NCI-H510A (cell line): ENCODE data around the gene CMTM2.
"Not testable (repeated sequence)": the region's sequence is repeated elsewhere in the genome, so short reads cannot be mapped to it uniquely, and the experiment has no call there.

Experiments
- DNase-seq: peaks from one replicate; lab custom pipeline; 2025; lab: John Stamatoyannopoulos, UW

Gene CMTM2

DNA sequence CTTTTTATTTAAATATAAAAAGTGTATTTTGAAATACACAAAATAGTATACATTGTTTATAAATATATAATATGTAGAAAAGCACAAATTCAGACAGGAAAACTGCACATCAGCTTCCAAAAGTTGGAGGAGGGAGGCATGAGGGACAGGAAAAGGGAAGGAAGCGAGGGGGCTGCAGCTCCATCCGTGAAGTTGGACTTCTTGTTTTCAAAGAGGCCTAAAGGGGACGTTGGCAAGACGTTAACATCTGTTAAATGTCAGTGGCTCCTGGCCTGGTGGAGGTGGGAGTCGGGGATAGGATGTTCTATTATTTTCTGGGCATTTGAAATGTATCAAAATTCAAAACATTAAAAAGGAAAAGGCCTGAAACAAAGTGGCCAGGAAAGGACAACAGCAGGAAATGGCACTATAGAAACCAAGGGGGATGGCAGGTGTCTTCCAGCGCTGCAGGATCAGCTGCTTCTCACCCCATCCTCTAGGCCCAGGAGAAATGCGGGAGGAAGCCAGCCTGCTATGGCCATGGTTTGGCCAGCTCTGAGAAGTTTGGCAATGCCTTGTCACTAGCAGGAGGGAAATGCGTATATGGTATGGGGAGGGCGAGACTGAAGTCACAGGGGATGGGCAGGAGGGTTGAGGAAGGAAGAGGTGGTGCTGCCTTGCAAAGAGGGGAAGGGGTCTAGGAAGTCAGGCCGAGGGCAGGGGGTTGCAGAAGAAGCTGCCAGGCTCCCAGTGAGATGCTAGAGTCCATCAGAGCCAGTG, 6.4 kb downstream of the CMTM2 start:
- no peak for DNase-seq

DNA sequence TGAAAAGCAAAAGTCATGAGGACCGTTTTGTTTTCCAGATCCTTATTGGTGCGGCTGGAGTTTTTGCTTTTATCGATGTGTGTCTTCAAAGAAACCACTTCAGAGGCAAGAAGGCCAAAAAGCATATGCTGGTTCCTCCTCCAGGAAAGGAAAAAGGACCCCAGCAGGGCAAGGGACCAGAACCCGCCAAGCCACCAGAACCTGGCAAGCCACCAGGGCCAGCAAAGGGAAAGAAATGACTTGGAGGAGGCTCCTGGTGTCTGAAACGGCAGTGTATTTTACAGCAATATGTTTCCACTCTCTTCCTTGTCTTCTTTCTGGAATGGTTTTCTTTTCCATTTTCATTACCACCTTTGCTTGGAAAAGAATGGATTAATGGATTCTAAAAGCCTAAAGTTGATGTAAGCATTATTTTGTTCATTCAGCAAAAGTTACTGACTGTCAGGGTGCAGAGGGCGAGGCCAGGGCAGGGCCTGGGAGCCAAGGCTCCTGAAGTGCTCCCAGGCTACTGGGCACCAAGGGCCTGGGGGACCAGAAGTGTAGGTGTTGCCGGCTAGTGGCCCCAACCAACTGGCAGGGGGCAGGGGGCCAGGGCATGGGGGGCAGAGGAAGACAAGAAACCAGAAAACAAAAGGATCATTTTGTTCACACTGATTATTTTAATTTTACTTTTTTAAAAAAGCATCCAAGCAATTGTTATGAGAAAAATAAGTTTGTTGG, 8.8 kb downstream of the CMTM2 start:
- DNase-seq = no peak

DNA sequence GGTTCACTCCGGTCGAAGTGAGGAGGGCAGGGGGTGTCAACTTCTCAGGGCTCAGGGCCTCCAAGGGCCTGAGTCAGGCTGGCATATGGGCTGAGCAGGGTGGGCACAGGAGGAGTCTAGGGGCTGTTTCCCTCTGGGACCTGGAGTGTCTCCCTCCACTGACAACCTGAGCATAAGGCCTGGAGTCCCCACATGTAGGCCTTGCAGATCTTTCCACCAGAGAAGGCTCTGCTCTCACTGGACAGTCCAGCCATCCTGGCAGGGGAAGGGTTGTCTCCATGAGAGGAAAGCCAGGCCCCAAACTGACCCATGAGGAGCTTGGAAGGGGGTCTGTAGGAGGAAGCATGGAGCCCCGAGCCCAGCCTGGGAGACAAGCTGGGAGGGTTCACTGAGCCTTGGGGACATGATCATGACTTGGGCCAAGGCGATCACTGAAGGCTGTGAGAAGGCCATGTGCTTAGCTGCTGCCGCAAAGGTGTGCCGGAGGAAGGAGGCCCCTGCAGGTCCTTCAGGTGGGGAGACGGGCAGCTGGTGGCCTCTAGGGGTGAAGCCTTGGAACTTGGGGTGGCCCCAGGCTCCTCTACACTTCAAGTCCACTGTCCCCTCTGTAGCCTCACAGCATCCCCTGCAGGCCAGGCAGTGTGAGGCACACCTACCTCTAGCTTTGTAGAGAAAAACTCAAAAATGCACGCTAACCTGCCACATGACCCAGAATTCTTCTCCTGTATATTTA, 9.9 kb downstream of the CMTM2 start:
- no peak for DNase-seq

DNA sequence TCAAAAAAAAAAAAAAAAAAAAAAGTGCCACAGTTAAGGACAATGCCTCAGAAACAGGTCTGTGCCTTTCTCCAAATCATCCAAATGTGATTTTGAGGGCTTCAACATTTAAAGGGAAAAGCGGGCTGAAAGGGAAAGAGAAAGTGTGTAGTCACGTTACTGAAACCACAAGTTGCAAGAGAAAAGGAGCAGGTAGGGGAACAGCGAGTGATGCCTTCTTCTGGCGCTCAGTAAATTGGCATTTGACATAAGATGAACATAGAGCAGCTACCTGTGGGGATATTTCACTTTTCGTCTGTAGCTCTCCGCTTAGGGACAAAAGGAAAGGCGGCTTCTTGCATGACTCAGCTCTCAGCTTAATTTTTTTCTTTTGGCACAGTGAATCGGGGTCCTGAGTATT, 11.1 kb downstream of the CMTM2 start:
- DNase-seq = no peak

DNA sequence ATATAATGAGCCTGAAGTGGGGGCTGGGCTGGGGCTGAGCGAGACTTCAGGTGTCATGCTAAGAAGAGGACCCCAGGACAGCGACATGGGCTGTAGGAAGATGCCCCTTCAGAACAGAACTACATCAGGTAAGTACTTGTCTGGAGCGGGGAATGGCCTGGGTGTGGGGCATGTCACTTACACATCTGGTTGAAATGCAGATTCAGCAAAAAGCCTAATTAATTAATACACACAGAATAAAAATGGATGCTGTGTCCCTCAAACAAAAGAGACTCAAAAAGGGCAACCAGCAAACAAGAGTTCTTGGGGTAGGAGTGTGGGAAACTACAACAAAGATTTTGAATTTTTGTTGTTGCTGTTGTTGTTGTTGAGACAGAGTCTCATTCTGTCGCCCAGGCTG, 11.8 kb downstream of the CMTM2 start:
- no peak for DNase-seq

DNA sequence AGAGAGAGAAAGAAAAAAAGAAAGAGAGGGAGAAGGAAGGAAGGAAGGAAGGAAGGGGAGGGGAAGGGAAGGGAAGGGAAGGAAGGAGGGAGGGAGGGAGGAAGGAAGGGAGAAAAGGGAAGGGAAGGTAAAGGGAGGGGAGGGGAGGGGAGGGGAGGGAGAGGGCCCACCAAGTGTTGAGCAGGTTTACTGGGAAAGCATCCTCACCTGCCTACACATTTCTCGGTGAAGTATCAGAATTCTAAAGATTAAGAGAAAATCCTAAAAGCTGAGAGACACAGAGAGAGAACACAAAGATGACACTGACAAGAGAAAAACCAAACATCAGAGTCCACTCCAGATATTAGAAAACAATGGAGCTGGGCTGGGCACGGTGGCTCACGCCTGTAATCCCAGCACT, 13.0 kb downstream of the CMTM2 start:
- DNase-seq = no peak

DNA sequence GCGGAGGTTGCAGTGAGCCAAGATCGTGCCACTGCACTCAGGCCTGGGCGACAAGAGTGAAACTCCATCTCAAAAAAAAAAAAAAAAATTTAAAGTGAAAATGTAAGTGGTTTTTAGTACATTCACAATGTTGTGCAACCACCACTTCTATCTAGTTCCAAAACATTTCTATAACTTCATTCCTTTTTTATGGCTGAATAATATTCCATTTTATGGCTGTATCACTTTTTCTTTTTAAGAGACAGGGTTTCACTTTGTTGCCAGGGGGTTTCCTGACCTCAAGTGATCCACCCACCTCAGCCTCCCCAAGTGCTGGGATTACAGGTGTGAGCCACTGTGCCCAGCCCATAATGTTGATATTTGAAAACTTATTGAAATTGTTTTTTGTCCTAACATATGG, 13.6 kb downstream of the CMTM2 start:
- no peak for DNase-seq

DNA sequence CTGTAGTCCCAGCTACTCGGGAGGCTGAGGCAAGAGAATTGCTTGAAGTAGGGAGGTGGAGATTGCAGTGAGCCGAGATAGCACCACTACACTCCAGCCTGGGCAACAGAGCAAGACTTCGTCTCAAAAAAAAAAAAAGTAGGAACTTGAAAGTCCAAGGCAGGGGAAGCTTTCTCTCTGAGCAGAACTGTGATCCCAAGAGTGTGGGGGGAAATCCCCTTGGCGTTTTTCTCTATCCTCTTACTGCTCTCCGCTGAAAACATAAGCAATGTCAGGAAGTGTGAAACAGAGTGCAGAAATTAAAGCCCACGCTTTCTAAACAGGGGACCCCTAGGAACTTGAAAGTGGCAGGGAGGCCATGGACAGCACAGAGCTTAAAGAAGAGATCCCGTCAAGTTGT, 15.5 kb downstream of the CMTM2 start:
- no peak for DNase-seq

DNA sequence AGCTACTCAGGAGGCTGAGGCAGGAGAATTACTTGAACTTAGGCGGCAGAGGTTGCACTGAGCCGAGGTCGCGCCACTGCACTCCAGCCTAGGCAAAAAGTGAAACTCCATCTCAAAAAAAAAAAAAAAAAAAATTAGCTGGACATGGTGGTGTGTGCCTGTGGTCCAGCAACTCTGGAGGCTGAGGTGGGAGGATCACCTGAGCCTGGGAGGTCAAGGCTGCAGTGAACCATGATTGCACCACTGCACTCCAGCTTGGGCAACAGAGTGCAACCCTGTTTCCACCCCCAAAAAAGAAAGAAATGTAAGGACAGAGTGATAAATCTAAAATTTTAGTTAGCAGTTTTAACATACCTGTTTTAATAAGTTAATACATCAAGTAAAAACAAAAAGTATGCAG, 17.3 kb downstream of the CMTM2 start:
- not testable (repeated sequence) for DNase-seq

DNA sequence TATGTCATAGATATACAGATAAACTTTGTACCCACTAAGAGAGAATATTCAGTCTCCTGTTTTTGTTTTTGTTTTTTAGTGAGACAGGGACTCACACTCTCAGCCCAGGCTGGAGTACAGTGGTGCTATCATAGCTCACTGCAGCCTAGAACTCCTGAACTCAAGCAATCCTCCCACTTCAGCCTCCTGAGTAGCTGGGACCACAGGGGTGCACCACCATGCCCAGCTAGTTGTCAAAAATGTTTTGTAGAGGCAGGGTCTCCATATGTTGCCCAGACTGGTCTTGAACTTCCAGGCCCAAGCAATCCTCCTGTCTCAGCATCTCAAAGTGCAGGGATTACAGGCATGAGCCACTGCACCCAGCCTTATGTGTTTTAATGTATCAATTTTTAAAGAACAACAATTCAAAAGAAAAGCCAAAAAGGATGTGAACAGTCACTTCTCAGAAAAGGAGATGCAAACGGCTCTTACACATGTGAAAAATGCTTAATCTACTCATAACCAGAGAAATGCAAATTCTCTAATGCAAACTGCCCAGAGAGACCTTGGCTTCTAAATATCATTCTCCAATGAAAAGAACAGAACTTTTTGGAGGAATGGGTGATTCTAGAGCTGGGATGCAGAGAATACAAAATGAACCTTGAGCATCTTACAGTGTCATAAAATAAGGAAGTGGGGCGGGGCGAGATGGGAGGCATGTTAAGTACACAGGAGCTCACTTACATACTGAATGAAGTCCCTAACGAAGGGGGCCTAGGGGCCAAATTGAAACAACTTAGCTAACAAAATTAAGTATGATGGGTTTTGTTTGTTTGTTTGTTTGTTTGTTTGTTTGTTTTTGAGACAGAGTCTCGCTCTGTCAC, 18.0 kb downstream of the CMTM2 start:
- no peak for DNase-seq

DNA sequence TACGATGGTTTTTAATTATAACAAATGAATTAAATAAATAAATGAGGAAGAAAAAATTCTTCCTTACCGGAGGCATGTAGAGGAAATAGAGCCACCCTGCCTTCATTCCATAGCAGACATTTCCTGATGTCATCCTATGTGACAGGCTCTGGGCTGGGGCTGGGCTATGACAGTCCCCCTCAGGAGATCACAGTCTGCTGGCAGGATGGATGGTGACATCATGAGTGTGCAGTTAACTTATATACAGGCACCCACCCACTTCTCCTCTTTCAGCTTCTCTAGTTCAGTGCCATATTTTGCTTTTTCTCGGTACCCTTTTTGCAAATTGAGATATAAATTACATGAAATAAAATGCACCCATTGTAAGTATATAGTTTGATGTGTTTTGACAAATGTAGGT, 18.8 kb downstream of the CMTM2 start:
- DNase-seq = no peak

DNA sequence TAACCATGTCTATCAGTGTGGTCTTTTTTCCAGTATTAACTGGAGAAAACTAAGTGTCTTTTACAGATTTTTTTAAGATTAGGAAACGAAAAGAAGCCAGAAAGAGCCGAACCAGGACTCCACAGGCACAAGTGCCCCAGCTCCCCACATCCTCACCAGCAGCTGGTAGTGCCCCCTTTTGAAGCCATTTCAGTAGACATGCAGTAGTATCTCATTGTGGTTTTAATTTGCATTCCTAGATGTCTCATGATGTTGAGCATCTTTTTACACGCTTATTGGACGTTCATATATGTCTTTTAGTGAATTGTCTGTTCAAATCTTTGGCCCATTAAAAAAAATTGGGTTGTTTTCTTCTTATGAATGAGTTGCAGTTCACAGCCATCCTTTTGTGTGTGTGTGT, 20.5 kb downstream of the CMTM2 start:
- no peak for DNase-seq

DNA sequence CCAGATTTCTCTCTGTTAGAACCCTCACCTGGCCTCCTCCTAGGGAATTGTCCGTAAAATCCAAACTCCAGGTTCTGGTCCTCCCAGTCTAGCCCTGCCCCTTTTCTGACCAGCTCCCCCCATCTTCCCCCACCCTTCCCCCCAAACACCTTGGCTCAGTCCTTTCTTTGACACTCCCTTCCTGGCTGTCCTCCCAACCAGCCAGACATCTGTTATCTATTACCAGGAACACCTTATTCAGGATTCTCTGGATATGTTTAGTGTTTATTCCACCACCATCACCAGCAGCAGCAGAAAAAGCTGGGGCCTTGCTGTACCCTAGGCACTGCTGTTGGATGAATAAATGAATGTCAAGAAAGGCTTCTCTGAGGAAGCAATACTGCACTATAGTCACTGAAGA, 21.2 kb downstream of the CMTM2 start:
- no peak for DNase-seq

DNA sequence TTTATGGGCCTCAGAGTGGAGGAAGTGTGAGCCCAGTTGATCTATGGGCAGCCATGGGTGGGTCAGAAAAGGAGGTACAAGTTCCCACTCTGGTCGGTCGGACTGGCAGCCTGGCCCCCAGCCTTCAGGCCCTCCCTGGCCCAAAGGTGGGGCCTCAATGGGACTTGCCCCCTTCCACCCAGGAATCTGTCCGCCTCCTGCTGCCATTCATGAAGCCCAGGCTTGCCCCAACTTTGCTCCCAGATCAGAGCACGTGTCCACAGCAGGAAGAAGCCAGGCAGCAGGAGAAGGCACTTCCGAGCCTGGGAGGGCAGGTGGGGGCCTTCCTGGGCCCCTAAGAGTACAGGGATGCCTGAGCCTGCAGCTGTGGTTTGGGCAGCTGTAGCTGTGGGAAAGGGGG, 22.2 kb downstream of the CMTM2 start:
- DNase-seq = no peak

DNA sequence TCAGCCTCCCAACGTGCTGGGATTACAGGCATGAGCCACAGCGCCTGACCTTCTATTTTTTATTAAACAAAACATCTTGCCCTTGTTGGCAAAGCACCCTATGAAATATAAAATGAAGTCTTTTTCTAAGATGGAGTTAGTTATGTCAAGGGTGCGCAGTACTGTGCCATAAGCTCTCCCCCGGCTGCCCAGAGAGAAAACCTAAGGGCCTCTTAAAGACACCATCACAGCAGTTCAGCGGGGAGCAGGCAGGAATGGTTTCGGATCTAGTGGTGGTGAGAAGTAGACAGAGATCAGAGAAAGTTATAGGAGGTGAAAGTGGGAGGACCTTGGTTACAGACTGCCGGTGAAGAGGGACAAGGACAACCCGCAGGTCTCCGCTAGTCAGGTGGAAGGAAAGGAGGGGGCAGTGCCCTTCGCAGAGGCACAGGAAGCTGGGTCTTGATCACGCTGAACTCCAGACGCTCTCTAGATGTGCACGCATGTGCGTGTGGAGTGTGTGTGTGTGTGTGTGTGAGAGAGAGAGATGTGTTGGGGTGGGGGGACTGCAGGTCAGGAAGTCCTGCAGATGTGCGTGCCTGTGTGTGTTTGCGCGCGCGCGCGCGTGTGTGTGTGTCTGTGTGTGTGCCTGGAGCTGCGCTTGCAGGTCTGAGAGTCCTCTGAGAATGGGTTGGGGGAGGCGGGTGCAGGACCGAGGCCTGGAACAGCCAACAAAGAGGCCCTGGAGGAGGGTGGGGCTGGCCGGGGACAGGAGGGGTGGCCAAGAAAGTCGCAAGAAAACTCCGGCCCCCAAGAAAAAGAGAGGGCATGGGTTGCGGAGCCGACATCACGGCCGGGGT, 24.5 kb downstream of the CMTM2 start:
- no peak for DNase-seq

DNA sequence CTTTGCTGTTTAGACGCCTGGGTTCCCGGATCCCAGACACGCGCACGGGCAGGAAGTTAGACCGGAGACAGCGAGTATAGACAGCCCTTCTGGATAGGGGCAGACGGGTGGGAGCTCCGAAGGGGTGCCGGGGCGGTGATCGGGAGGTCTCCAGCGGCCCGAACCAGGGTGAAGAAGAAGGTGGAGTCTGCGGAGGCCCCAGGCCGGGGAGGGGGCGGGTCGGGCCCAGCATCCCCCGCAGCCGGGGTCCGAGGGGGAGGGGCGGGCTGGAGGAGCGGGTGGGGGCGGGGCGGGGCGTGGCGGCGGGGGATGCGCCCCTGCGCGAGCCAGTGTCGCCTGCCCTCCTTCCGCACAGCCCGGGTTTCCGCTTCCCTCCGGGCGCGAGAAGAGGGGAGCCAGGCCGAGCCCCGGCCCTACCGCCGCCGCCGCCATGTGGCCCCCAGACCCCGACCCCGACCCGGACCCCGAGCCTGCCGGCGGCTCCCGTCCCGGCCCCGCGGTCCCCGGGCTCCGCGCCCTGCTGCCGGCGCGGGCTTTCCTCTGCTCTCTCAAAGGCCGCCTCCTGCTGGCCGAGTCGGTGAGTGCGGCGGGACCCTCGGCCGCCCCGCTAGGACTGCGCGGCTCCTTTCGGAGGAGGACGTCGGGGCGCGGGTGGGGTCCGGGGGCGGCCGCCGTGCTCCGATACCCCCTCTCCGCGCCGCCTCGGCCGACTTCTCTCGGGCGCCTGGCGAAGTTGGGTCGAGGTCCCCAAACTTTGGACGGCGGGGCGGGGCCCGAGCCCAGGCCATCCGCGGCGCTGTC, 25.3 kb downstream of the CMTM2 start, which contains the start of gene CMTM3:
CMTM3 (plus strand) TSS at position 329 of the 801 bp plus-strand sequence; CDS start at position 431, 102 bp downstream.
- no peak for DNase-seq

DNA sequence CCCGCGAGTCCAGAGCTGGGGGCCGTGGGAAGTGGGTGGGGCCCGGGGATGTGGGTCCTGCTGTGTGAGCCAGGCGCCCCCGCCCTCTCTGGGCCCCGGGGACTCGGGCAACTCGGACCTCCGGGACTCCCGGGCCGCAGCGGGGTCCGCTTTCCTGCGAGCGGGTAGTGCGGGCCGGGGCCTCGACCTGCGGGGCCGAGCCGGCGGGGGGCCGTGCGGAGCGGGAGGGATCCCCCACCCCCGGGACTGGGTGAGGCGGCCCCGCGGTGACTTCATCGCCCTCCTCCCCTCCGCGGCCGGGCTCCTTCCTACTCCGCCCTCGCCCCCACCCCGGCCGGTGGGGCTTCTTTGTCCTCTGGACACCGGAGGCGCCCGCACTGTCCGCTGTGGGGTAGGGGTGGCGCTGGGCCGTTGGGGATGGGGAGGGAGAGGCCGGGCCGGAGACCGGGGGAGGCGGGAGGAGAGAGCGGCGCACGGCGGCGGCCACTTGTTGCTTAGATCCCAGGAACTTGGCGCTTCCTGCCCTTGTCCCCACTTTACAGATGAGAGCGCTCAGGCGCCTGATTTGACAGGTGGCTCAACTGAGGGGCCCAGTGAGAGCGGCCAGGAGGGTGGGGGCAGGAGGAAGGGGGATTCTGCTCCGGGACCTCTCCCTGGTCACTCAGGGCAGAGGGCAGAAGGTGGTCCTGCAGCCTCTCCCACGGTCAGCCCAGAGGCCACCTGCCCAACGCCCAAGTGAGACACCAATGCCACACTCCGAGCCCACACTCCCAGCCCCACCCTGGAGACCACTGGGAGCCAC, 26.1 kb downstream of the CMTM2 start:
- no peak for DNase-seq

DNA sequence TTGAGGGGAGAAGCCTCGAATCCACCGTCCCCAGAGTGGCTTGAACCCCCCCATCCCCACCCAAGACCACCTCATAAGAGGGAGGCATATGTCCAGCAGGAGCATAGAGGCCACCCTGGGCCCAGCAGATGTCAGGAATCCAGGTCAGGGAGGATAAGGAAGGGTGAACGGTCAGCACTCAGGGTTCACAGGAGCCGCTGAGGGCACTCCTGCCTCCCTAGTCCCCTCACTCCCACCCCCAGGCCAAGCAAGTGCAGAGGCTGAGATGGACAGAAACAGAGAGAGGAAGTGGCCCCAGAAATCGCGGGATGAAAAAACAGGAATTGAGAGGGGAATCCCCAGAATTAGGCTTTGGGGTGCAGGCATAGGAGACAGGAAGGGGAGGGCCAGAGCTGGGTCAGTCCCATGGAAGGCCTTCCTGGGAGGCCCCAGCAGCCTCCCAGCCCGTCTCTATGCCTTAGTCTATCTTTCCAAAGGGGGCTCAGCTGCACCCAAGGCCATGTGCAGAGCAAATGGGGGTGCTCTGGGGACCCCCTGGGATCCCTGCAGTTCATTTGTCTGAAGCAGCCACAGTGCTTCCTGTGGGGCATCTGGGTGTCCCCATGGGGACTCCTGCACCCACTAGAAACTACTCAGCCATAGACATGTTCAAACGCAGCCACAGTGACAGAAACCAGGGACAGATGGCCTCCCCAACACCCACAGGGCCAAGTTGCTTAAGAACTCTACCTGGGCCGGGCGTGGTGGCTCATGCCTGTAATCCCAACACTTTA, 26.9 kb downstream of the CMTM2 start:
- no peak for DNase-seq
